HG03521 (cell line): ENCODE measurements around the gene TUBAL3.
"Not testable (repeated sequence)": the region's sequence is repeated elsewhere in the genome, so short reads cannot be mapped to it uniquely, and the experiment has no call there.

Experiments used
- ATAC-seq: cut with Tn5 transposase; IDR thresholded peaks from one replicate; pipeline ENCODE4 v1.9.1; 2021; ENCODE audit warnings: mild to moderate bottlenecking, moderate library complexity; ENCODE audit not compliant: unreplicated experiment

The TUBAL3 gene

DNA sequence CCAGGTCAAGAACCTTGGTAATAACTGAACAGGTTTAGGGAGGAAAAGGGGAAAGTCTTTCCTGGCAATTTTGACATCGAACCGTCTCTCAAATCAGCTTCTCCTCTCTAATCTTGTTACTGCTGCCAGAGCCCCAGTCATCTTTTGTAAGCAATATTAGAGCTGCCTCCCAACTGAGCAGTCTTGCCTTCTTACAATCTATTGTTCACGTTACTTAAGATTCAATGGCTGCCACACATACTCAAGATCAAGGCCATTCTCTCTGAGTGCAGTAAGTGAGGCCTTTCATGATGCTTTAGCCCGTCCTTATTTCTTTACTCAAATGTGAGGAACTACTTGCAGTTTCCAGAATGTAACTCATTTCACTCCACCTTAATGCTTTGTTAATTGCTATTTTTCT is 20.1 kb upstream of the TUBAL3 start:
- ATAC-seq: no peak

DNA sequence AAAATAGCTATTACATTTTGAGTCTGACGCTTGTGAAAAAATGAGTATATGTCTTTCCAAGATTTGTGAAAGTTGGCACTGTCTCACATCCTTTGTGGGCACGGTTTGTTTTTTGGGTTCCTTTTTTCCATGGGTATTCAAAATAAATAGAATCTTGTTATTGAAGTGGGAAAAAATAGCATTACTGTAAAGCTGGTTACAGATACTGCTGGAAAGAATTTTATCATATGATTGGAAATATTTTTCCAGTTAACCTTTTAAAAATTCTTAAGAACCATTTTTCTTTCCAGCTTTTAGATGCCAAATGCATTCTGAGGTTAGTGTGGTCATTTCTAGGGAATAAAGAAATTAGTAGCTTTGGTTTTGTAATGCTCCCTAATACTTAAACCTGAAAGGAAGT is 19.1 kb upstream of the TUBAL3 start:
- ATAC-seq: no peak

DNA sequence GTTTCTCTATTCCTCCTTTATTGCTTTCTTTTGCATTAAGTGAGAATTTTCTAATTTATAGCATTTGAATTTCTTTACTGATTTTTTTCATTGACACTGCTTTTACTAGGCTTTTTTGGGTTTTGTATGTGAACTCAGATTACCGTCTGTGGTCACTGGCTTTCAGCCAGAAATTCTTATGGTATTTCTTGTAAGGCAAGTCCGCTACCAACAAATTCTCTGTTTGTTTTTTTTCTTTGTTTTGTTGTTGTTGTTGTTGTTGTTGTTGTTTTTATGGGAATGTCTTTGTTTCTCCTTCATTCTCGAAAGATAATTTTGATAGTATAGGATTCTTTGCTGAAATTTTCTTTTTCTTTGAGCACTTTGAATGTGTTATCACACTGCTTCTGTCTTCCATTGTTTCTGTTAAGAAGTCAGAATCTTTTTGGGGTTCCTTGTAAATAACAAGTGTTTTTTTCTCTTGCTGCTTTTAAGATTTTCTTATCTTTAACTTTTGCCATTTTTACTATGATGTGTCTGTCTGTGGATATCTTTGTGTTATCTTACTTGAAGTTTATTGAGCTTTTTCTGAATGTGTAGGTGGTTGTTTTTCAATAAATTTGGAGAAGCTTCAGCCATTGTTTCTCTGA is 15.0 kb upstream of the TUBAL3 start:
- no peak for ATAC-seq

DNA sequence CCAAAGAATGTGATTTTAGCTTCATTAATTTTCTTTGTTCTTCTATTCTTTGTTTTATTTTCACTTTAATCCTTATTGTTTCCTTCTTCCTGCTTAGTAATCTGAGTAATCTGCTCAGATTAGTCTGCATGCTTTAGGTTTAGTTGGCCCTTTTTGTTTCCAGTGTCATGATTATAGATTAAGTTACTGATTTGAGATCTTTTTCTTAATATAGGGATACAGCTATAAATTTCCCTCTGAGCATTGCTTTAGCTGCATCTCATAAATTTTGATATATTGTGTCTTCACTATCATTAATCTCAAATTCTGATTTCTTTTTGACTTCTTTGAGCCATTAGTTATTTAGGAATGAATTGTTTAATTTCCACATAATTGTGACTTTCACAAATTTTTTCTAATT is 14.0 kb upstream of the TUBAL3 start:
- ATAC-seq: no peak

DNA sequence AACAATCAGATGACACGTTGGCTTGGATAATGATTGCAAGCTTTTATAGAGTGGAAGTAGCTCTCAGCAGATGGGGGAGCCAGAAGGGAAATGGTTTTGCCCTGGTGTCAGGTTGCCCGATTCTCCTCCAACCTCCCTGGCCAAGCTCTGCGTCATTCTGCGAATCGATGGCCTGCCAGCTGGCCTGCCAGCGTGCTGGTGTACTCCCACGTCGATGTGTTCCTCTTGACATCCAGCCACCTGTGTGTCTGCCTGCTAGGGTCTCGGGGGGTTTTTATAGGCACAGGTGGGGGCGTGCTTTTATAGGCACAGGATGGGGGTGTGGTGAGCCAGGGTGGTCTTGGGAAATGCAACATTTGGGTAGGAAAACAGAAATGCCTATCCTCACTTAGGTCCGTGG is 12.4 kb upstream of the TUBAL3 start:
- ATAC-seq: no peak

- ATAC-seq: no peak
Observed at GRCh38 chr10:5413012-5413938, 8.6 kb upstream of the TUBAL3 start.

- peak; percentile 97 for ATAC-seq
Observed at GRCh38 chr10:5412277-5412941, 7.8 kb upstream of the TUBAL3 start, which contains the start of gene NET1. Gene NET1 (plus strand): TSS chr10:5412557. CDS start chr10:5412693, 136 bp downstream.

DNA sequence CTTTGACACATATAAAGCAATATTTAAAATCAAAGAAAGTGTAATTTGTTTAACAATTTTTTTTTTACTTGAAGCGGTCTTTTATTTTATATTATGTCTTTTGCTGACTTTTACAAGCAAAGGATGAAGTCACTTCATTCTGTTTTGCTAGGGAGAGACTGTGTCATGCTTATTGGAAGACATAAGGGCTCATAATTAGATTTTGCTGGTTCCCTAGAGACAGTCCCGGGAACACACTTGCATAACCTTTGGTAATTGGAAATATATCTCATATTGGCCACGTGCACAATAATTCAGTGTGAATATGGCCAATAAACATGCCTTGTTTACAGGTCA is 7.3 kb upstream of the TUBAL3 start:
- ATAC-seq: no peak

DNA sequence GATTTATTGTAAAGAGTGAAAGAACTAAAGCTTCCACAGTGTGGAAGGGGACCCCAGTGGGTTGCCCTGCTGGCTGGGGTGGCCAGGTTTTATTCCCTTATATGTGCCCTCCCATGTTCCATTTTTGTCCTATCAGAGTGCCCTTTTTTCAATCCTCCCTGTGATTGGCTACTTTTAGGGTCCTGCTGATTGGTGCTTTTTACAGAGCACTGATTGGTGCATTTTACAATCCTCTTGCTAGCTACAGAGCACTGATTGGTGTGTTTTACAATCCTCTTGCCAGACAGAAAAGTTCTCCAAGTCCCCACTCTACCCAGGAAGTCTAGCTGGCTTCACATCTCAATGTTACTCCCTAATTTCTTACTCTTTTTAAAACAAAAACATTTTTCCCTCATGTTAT is 6.2 kb upstream of the TUBAL3 start:
- ATAC-seq: not testable (repeated sequence)

DNA sequence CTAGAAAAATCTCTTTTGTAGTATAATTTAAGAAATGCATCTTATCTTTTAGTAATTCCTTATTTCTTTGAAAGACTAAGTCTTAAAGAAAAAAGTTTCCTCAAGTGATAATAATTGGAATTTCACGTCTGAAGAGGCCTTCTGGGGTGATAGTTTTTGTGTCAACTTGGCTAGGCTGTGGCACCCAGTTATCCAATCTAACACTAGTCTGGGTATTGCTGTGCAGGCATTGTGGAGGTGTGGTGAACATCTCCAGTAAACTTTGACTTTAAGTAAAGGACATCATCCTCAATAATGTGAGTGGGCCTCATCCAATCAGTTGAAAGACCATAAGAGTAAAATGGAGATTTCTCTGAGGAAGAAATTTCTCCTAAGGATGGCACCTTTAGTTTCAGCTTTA is 2.3 kb upstream of the TUBAL3 start:
- ATAC-seq: no peak

- ATAC-seq: no peak
Observed at GRCh38 chr10:5402798-5403197, 1.8 kb downstream of the TUBAL3 start.

DNA sequence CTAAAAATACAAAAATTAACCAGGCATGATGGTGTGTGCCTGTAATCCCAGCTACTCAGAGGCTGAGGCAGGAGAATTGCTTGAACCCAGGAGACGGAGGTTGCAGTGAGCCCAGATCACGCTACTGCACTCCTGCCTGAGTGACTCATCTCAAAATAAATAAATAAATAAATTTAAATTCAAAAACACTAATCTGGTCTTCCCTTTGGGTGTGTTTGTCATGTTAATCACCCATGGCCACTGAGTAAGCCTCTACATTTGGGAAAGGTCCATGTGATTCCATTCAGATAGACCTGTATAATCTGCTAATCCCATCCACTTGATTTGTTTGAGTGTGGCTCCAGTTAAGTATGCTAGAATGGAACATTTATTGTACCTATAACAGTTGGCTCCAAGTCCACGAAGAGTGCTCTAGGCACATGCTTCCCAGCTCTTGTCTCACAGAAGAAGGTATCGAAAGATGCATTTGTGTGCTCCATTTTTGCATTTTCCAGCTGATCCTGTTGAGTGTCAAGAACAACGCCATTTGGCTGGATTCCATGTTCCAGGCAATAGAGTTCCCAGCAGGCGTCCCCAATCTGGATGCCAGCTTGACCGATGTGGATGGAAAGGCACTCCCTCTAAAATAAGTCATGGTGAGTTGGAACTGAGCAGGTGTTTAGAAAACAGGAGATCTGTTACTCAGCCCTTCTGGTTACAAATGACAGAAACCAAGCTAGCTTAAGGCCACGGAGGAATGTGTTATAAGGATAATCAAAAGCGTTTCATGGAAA is 4.0 kb downstream of the TUBAL3 start:
- no peak for ATAC-seq

DNA sequence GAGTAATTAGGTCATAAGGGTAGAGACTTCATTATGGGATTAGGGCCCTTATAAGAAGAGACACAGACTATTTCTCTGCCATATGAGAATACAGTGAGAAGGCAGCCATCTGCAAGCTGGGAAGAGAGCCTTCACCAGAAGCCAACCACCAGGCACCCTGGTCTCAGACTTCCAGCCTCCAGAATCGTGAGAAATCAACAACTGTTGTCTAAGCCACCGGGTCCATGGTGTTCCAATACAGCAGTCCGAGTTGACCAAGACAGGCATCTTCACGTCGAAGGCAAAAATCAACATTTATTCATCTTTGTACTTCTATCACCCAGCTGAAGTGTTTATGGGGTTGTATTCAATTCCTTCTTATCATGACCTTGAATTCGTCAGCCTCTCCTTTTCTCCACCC is 5.3 kb downstream of the TUBAL3 start:
- no peak for ATAC-seq

DNA sequence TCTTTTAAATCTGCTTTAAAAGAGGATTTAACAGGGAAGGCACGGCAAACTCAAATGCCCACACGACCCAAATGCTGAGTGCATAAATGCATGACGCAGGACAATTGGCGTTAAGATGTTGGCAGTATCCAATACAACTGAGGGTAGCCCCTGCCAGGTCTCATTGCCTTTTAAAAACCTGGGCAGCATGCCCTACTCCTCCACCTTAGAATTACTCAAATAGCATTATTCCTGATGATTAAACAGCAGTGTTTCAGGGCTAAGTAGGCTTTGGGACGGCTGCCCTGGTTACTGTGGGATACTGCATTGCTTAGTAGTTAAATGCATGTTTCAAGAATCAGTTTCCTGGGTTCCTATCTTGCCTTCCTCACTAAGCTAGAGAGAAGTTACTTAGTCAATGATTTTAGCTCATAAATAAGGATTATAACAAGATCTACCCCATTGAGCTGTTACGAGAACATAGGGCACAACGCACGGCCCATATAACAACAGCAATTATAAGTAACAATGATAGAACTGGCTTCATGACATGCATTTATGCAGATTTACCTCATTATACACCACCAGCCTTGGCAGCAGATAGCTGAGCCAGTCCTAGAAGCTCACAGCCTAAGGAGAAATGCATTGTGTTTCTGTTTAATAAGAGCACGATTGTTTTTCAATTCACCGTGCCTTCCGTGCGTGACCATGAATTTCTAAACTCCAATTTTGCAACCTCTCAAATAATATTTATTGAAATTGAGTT is 7.9 kb downstream of the TUBAL3 start:
- ATAC-seq: no peak

- ATAC-seq: no peak
Observed at GRCh38 chr10:5395168-5395567, 9.5 kb downstream of the TUBAL3 start.

DNA sequence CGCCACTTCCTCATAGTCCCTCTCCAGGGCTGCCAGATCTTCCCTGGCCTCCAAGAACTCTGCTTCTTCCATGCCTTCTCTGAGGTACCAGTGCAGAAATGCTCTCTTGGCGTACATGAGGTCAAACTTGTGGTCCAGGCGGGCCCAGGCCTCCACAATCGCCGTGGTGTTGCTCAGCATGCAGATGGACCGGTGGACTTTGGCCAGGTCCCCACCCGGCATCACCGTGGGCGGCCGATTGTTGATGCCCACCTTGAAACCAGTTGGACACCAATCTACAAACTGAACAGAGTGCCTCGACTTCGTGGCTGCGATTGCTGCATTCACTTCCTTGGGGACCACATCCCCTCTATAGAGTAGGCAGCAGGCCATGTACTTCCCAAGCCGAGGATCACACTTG is 11.1 kb downstream of the TUBAL3 start:
- ATAC-seq: no peak

- no peak for ATAC-seq
Observed at GRCh38 chr10:5391790-5392189, 12.8 kb downstream of the TUBAL3 start.

DNA sequence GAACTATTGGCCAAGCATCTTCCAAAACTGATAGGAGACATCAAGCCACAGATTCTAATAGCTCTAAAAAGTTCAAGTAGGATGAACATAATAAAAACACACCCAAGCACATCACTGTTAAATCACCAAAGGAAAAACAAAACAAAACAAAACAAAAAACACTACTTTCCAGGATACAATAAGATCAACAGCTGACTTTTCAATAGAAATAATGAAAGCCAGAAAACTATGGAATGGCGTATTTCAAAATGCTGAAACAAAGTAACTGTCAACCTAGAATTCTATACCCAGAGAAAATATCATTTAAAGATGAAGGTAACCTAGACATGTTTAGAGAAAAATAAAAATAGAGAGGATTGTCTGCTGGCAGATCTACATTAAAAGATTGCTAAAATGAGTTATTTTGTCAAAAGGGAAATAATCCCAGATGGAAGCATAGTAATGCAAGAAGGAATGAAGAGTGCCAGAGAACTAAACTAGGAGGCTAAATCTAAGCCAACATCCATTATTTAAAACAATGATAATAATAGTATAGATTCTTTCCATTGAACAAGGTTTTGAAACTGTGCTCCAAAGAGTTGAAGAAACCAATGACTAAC is 13.9 kb downstream of the TUBAL3 start:
- no peak for ATAC-seq

- ATAC-seq: no peak
Observed at GRCh38 chr10:5387169-5387568, 17.5 kb downstream of the TUBAL3 start.

DNA sequence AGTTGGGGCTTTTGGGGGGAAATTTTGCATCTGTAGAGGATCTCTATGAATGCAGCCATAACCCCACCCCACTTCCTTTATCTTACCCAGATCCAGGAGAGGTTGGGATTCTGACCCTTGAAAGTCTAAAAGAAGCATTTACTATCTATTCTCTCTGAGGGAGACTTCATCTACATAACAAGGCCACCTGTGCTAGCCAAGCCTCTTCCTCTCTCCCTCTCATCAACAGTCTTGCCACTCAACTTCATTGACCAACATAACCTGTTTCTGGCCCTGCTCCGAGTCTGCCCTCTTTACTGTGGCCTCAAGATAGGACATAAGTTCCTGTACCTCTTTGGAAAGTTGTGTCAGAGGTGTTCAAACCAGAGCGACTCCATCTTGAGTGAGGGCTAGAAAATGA is 19.4 kb downstream of the TUBAL3 start:
- no peak for ATAC-seq
